HG03135 (cell line): ENCODE measurements around the gene HLA-DQB2.
"Not testable (repeated sequence)": the region's sequence is repeated elsewhere in the genome, so short reads cannot be mapped to it uniquely, and the experiment has no call there.

Source experiments
- ATAC-seq: cut with Tn5 transposase; IDR thresholded peaks from one replicate; pipeline ENCODE4 v1.9.1; 2021; ENCODE audit warnings: mild to moderate bottlenecking, moderate library complexity; ENCODE audit not compliant: unreplicated experiment

Gene HLA-DQB2

GRCh38 chr6:32752580-32752979 lies 10.8 kb downstream of the HLA-DQB2 start:
- no peak for ATAC-seq

DNA sequence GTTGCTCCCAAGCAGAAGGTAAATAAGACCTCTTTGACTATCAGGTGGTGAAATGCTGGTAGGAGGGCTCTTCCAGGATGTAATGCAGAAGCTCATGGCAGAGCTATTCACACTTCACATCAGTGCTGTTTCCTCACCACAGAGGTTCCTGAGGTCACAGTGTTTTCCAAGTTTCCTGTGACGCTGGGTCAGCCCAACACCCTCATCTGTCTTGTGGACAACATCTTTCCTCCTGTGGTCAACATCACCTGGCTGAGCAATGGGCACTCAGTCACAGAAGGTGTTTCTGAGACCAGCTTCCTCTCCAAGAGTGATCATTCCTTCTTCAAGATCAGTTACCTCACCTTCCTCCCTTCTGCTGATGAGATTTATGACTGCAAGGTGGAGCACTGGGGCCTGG lies 17.7 kb downstream of the HLA-DQB2 start:
- not testable (repeated sequence) for ATAC-seq

DNA sequence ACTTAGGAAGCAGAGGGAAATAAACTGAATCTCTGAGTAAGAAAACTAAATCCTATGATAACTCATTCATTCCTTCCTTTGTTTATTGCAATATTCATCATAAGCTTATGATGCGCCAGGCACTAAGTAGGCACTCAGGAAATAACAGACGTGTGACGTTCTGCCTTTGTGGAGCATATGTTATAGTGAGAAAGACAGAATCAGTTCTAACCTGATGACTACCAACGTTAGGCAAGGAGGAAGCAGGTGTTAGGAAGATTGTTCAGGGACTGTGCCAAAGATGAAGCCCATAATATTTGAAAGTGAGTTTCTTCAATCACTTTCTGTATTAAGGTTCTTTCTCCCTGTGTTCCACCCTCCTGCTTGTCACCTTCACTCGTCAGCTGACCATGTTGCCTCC lies 18.6 kb downstream of the HLA-DQB2 start:
- no peak for ATAC-seq

GRCh38 chr6:32742374-32742773 lies 21.0 kb downstream of the HLA-DQB2 start:
- ATAC-seq: no peak

GRCh38 chr6:32741031-32741960 lies 22.0 kb downstream of the HLA-DQB2 start, which contains the start of gene HLA-DQA2:
Gene HLA-DQA2, plus strand, starts transcription at chr6:32741391. Its CDS starts 53 bp downstream, at chr6:32741444.
- no peak for ATAC-seq

DNA sequence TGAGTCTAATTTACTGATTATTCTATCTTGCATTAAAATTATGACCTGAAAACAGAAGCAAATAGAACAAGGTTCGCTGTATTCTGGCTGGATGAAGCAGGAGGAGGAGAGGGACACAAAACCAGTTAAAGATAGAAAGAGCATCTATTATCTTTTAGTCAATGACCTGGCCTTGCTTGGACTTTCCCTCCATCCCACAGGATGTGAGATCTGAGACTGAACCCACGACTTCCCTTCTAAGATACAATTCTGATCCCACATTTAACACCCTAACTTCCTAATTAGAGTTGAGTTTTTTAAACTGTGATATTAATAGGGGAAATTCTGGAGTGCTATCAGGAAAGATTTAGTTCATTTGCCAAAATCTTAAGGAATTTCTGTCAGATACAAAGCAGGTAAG lies 25.2 kb downstream of the HLA-DQB2 start:
- no peak for ATAC-seq

DNA sequence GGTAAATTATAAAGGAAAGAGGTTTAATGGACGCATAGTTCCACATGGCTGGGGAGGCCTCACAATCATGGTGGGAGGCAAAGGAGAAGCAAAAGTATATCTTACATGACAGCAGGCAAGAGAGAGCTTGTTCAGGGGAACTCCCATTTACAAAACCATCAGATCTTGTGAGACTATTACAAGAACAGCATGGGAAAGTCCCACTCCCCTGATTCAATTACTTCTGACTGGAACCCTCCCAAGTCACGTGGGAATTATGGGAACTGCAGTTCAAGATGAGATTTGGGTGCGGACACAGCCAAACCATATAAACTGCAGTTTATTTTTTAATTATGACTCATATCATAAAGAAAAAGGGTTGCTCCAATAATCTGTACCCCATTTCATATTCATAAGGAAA lies 44.5 kb downstream of the HLA-DQB2 start:
- ATAC-seq: no peak

- ATAC-seq: no peak
Observed at GRCh38 chr6:32716396-32716795, 46.9 kb downstream of the HLA-DQB2 start.

GRCh38 chr6:32713241-32713640 lies 50.1 kb downstream of the HLA-DQB2 start:
- ATAC-seq: no peak

DNA sequence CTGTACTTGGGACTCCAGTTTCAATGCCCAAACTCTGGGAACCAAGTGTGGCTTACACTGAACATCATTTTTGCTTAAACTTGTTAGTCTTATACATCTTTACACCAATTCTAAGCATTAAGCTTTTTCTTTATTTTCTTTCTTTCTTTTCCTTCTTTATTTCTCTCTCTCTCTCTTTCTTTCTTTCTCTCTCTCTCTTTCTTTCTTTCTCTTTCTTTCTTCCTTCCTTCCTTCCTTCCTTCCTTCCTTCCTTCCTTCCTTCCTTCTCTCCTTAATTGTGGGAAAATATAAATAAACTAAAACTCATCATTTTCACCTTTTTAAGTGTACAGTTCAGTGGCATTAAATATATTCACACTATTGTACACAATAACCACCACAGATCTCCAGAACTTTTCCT lies 53.7 kb downstream of the HLA-DQB2 start:
- no peak for ATAC-seq
